NK-92 (cell line): Measurements from ENCODE around the gene ZEB2.

Source experiments
- DNase-seq: peaks from one replicate; lab custom pipeline; 2025; ENCODE audit not compliant: unreplicated experiment; lab: John Stamatoyannopoulos, UW

The ZEB2 gene

GRCh38 chr2:144496092-144496976 is 23.6 kb downstream of the ZEB2 start:
- no peak for DNase-seq

DNA sequence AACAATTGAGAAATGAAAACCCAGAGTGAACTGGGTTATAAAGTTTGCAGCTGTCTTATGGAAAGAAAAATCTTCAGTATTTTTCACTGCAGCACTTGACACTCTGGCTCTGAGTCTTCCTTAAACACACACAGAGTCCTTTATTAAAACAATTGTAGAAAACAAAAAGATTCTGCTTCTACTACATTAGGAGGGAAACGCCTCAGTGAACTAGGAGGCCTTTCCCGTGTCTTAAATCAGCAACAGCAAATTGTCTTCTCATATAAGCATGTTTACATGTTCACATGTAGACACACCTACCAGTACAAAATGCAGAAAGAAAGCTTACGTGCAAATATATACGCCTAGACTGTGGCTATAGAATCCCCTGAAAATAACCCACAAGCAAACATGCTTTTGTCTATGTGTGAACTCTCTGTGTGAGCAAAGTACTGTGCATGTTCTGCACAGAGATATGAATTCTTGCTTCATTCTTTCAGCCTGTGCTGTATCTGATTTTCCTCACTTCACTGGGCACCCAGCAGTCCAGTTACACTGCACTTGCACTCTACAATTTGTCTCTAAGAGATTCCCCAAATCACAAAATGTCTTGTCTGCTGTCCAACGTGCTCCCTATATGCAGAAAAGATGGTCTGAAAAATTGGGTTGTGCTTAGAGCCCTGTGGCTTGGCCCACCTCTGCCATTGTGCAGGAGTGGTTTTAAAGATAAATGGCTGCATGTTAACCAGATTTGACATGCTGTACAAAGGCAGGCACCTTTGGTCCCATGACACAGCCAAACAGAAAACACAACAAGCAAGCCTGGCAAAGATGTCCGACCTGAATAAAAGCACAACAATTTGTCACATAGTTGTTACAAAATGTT is 24.5 kb downstream of the ZEB2 start:
- no peak for DNase-seq

DNA sequence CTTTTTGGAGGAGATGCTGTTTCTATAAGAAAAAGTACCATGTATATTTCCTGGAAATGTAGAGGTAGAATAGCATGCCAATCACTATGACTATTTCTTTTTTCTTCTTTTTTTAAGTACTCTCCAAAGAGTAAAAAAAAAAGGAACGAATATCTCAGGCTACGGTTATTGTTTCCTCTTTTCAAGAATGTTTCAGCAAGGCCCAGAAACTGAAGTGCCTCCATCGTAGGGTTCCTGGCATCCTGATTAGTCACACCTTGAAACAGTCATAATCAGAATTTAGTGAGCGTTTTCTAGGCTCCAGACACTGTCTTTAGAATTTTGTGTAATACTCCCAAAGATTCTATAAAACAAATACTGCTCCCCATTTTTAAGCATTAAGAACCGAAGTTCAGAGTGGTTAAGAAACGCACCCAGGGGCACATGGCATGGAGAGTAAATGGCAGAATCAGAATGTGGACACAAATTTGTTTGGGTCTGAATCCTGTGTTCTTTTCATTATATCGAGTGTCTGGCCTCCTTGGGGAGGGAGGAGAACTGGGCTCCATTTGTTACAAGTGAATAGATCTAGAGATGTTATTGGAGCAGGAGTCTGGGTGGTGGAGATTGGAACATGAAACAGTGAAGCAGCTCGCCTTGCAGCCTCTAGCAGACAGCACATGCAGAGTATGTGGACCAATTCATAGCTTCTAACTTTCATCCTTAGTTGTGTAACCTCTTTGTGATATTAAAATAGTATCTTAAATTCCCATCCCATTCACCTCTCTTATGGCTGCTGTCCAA is 26.7 kb downstream of the ZEB2 start:
- no peak for DNase-seq

- no peak for DNase-seq
Measured at GRCh38 chr2:144490857-144491256, 29.1 kb downstream of the ZEB2 start.

- no peak for DNase-seq
Measured at GRCh38 chr2:144490017-144490416, 29.9 kb downstream of the ZEB2 start.

DNA sequence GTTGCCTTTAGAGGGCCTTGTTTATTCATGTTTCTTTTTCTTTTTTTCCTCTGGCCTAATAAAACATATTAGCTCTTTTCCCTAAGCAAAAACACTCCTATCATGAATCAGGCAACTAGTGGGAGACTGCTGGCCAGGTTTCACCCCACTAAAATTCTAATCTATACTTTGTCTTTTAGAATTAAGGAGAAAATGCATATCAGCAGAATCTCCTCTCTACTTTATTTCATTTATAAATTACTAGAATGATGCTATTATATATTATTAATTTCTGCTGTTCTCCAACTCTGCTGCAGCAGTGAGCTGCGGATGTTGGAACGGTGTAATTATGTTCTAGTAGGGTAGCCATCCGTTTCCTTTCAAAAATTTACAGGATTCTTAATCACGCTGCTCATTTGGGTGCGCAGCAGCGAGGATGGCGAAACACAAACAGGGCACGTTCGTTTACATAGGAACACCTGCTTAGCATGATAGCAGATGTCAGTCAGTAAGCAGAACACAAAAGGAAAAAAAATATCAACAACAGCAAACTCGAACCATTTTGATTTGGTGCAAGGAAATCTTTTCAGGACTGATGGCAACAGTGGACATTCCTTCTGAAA is 30.5 kb downstream of the ZEB2 start:
- DNase-seq = no peak

DNA sequence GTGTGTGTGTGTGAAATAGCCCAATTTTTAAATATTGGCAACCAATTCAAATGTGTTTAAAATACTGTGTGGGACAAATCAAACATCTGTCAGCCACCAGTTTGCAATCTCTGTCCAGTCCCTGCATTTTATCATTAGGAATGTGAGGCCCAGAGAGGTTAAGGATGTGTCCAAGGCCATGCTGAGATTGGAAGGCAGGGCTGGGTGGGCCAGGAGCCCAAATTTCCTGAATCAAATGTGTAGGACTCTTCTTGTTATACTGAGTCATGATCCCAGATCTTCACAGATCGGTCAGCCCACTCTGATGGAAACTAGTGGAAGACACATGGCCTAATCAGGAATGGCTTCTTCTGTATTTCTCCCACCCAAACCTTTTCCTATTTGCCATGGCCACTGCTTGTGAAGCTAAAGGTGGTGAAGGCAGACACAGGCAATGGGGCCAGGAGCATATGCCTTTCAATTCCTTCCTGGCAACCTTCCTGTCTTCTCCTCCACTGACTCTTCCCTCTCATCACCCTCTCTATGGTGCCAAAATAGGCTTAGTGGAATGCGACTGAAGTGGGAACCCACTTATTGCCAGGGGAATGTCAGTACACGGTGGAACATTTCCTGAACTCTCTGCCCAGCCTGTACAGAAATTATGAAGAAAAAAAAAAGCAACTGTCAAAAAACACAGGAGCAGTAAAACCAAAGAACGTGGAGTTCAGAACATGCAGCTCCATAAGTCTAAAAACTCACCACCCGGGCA is 35.5 kb downstream of the ZEB2 start:
- no peak for DNase-seq

- no peak for DNase-seq
Measured at GRCh38 chr2:144481666-144482065, 38.3 kb downstream of the ZEB2 start.

- DNase-seq = no peak
Measured at GRCh38 chr2:144481109-144481508, 38.8 kb downstream of the ZEB2 start.

DNA sequence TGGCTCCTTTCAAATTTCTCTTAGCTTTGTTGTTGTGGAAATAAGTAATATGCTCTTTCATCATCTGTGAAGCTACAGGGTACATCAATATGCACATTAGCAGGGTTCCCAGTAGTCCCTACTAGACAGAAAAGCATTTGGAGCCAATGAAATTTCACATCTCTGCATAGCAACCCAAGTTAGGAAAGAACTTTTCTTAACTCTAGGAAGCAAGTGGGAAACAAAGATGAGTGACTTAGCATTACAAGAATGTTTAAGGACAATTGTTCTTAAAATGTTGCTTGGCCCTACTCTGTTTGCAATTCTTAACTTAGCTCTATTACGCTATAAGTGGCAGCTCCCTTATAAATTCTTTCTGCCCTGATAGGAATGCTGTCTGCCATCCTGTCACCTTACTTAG is 39.6 kb downstream of the ZEB2 start:
- DNase-seq = no peak

DNA sequence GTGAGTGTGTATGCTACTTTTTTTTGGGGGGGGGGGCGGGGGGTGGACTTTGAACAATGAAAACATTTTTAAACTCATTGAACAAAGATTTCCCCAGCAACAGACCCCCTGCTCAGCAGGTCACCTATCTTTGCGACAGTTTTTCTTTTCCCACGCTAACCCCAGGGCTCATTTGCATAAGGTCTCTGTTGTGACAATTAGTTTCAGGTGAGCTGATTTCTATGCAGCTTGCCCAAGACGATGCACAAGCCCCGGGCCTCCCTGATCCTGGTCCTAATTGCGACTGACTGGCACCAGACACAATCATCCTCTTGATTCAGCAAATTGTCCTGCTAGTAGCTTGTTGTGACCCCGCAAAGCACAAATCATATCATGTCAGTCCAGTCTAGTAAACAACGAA is 40.3 kb downstream of the ZEB2 start:
- DNase-seq = no peak

DNA sequence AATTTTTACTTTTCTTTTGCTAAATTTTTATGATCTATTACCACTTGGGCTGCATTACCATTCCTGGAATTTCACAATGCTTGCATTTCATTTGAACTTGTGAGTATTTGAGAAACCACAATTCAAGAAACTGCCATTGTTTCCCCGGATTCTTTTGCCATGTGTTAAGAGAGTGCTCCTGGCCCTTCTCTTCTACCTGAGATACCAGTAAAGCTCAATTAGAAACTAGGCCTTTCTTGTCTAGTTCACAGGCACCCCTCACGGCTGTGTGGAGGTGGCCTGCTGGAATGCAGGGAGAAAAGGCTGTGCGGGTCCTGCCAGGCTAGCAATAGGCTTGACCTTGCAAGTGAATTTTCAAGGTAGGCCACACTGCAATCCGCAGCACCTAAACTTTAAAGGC is 40.8 kb downstream of the ZEB2 start:
- no peak for DNase-seq

DNA sequence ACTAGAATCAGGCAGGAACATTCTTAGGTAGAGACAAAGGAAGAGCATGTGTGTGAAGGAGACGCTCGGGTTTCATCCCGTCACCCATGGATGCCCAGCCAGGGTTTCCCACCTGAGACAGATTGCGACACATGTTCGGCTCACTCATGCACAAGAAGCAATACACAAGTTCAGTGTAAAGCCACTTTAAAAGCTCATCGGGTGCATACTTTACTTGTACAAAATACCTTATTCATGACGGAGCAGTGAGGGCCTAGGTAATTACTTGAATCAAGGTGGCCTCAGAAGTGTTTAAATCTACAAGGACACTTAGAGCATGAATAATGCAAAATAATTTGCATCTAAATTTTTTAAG is 42.0 kb downstream of the ZEB2 start:
- no peak for DNase-seq

- no peak for DNase-seq
Measured at GRCh38 chr2:144477281-144477956, 42.5 kb downstream of the ZEB2 start.

DNA sequence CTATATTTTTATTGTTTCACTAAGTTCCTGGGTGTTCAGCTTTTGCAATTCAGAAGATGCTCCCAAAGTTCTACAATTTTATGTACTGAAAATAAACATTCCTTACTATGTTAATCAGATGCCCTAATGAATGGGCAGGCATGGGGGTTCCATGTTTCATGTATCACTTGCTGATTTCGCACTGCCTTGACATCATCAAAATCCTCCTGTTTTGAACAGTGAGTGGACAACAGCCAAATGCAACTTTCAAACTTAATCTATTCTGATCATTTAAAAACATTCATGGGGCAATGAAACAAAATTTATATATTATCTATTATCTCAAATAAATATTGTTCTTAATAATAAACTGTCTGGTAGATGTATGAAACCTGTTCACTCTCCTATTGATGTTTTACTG is 43.2 kb downstream of the ZEB2 start:
- no peak for DNase-seq

- DNase-seq = no peak
Measured at GRCh38 chr2:144475569-144476275, 44.2 kb downstream of the ZEB2 start.

DNA sequence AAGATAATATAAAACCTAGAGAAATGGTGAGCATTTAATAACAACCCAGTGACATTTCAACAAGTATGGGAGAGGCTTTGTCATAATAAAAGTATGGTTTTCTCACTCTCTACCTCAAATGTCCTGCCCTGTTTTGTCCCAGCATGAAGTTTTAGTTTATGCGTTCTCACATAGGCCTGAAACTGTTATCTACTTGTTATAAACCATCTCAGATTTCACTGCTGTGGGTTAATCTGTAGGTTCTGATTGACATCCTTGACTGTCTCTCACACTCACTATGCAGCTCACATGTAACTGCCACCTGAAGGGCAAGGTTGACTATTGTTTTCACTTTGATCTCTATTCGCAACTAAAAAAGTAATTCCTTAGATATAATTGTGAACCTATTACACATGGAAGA is 44.9 kb downstream of the ZEB2 start:
- no peak for DNase-seq

- no peak for DNase-seq
Measured at GRCh38 chr2:144474017-144474416, 45.9 kb downstream of the ZEB2 start.

- DNase-seq = no peak
Measured at GRCh38 chr2:144472911-144473310, 47.0 kb downstream of the ZEB2 start.
